Ishikawa (cell line): ENCODE results near the gene SMIM44.

Source experiments
- MAX ChIP-seq: IDR thresholded peaks from 2 replicates; pipeline ENCODE4 v1.6.1; 2012
- REST ChIP-seq: IDR thresholded peaks from 2 replicates; pipeline ENCODE4 v1.6.1; 2012; ENCODE audit warnings: low read depth, mild to moderate bottlenecking

- TF ChIP-seq REST (no peak), MAX (no peak)
These were observed 41.7 kb upstream of the SMIM44 start for GRCh38 chr19:3524904-3525451.
